Skin epidermis (tissue), 12 donors: ENCODE results near the gene FARP1.

Experiments used
- H3K27ac ChIP-seq, 21 experiments: fragments of 200-600 bp; sonication (generic) in 11 of 21; one replicate each; pipeline ENCODE4 v1.5.0; 2020; ENCODE audit warnings: mild to moderate bottlenecking in 3 of 21, inconsistent platforms in 2 of 21, moderate library complexity in 2 of 21
- H3K4me3 ChIP-seq, 7 experiments: fragments of 200-600 bp; sonication (generic) in 2 of 7; one replicate each; pipeline ENCODE4 v1.5.0; 2020; ENCODE audit warnings: inconsistent platforms in 2 of 7, mild to moderate bottlenecking in 2 of 7, moderate library complexity in 1 of 7

Gene FARP1

GRCh38 chr13:98419786-98420553 is 277.1 kb downstream of the FARP1 start:
- Histone ChIP-seq H3K4me3 (no peak overlapping the region), H3K27ac (no peak overlapping the region)

- Histone ChIP-seq H3K4me3 (no peak overlapping the region), H3K27ac (no peak overlapping the region)
Measured at GRCh38 chr13:98420554-98421175, 277.8 kb downstream of the FARP1 start.

GRCh38 chr13:98422046-98422445 is 279.2 kb downstream of the FARP1 start:
- Histone ChIP-seq H3K27ac (no peak overlapping the region), H3K4me3 (no peak overlapping the region)

GRCh38 chr13:98423417-98423816 is 280.5 kb downstream of the FARP1 start:
- Histone ChIP-seq H3K27ac (no peak overlapping the region), H3K4me3 (no peak overlapping the region)

- Histone ChIP-seq H3K4me3 (no peak overlapping the region), H3K27ac (no peak overlapping the region)
Measured at GRCh38 chr13:98427331-98427995, 284.6 kb downstream of the FARP1 start.

GRCh38 chr13:98428256-98428966 is 285.5 kb downstream of the FARP1 start:
- no peak overlapping the region for H3K4me3 ChIP-seq
- no peak overlapping the region for H3K27ac ChIP-seq

- H3K4me3 ChIP-seq: no peak overlapping the region
- no peak overlapping the region for H3K27ac ChIP-seq
Measured at GRCh38 chr13:98429081-98429480, 286.2 kb downstream of the FARP1 start.

GRCh38 chr13:98429531-98429930 is 286.6 kb downstream of the FARP1 start:
- Histone ChIP-seq H3K4me3 (no peak overlapping the region), H3K27ac (no peak overlapping the region)

GRCh38 chr13:98429977-98430736 is 287.3 kb downstream of the FARP1 start:
- Histone ChIP-seq H3K4me3 (no peak overlapping the region), H3K27ac (no peak overlapping the region)

- H3K27ac ChIP-seq: no peak overlapping the region
- H3K4me3 ChIP-seq: no peak overlapping the region
Measured at GRCh38 chr13:98432638-98433037, 289.7 kb downstream of the FARP1 start.

- Histone ChIP-seq H3K4me3 (no peak overlapping the region), H3K27ac (no peak overlapping the region)
Measured at GRCh38 chr13:98433654-98434053, 290.8 kb downstream of the FARP1 start.

GRCh38 chr13:98434060-98434459 is 291.2 kb downstream of the FARP1 start:
- H3K4me3 ChIP-seq: no peak overlapping the region
- no peak overlapping the region for H3K27ac ChIP-seq

- H3K27ac ChIP-seq: no peak overlapping the region
- H3K4me3 ChIP-seq: no peak overlapping the region
Measured at GRCh38 chr13:98435376-98435775, 292.5 kb downstream of the FARP1 start.

- H3K27ac ChIP-seq: no peak overlapping the region
- H3K4me3 ChIP-seq: no peak overlapping the region
Measured at GRCh38 chr13:98436233-98436910, 293.5 kb downstream of the FARP1 start.

- no peak overlapping the region for H3K27ac ChIP-seq
- H3K4me3 ChIP-seq: no peak overlapping the region
Measured at GRCh38 chr13:98438246-98439125, 295.6 kb downstream of the FARP1 start.

- Histone ChIP-seq H3K4me3 (no peak overlapping the region), H3K27ac (peak overlapping the region in 1 of 21 experiments; percentile 15)
Measured at GRCh38 chr13:98439126-98439828, 296.4 kb downstream of the FARP1 start.

- Histone ChIP-seq H3K4me3 (no peak overlapping the region), H3K27ac (no peak overlapping the region)
Measured at GRCh38 chr13:98439896-98440295, 297.0 kb downstream of the FARP1 start.
